ENCODE data around the gene PDPN. TPM values are rescaled to one million over a fixed set of nuclear protein-coding genes. Genes with fewer than 3 reads are reported as not detected.

PDPN gene
- total and polyA plus RNA-seq, 2 experiments from 2014 or later = 67.3 to 82.8 TPM

- Histone ChIP-seq H3K4me3 (no peak overlapping the region), H3K4me1 (ENCODE audit: insufficient read depth) (peaks cover 53% of the 10 kb centered on the region), H3K27ac (ENCODE audit: low read depth) (no peak overlapping the region), H2AFZ (no peak overlapping the region), H4K20me1 (replicated peaks; ENCODE audit: insufficient read depth) (peaks cover 31% of the 10 kb centered on the region), H3K9me2 (ENCODE audit: insufficient read depth) (no peaks in the 10 kb centered on the region), H3K4me2 (no peak overlapping the region), H3K27me3 (ENCODE audit: insufficient read depth) (no peaks in the 10 kb centered on the region), H3F3A (replicated peaks; ENCODE audit: low read depth) (peaks cover 7% of the 10 kb centered on the region; the same call in 1 of the 2 replicates), H3K79me2 (replicated peaks; ENCODE audit: insufficient read depth) (peaks cover 95% of the 10 kb centered on the region), H3K36me3 (ENCODE audit: insufficient read depth) (no peaks in the 10 kb centered on the region)
- H3K4me3 Mint-ChIP-seq = no peak overlapping the region
- H3K4me1 Mint-ChIP-seq = peaks cover 60% of the 10 kb centered on the region
- peaks cover 38% of the 10 kb centered on the region for H3K36me3 Mint-ChIP-seq (ENCODE audit: low read depth)
- H3K27me3 Mint-ChIP-seq (ENCODE audit: insufficient read depth, low read depth, poor library complexity) = peaks cover 4% of the 10 kb centered on the region
- ATAC-seq = no peak
- DNase-seq (ENCODE audit: low spot score) = no peak
- H3K9me3 Mint-ChIP-seq = no peaks in the 10 kb centered on the region
- peak overlapping the region; percentile 55; the same call in 1 of the 2 replicates for H3K27ac Mint-ChIP-seq
- no peak for TF ChIP-seq ZNF462 (CRISPR knock-in tag; IDR thresholded peaks at IDR 0.05)
- TF ChIP-seq EZH2 (IDR thresholded peaks at IDR 0.05; ENCODE audit: low read depth, unreplicated experiment) = no peak
- TF ChIP-seq ETS1 (IDR thresholded peaks at IDR 0.05) = no peak
- TF ChIP-seq NANOG (IDR thresholded peaks at IDR 0.05; ENCODE audit: borderline replicate concordance) = no peak
- no peak for TF ChIP-seq CTCF (conservative IDR thresholded peaks at IDR 0.05; ENCODE audit: low read depth in 2 of 2)
- no peak for TF ChIP-seq CREB1 (CRISPR knock-in tag; IDR thresholded peaks at IDR 0.05; ENCODE audit: low read depth)
- TF ChIP-seq JUNB (IDR thresholded peaks at IDR 0.05; ENCODE audit: unreplicated experiment) = no peak
- TF ChIP-seq STAT1 (IDR thresholded peaks at IDR 0.05; ENCODE audit: unreplicated experiment) = no peak
- TF ChIP-seq POLR2AphosphoS5 (IDR thresholded peaks at IDR 0.05; ENCODE audit: low read depth) = no peak
- no peak for TF ChIP-seq ZNF331 (CRISPR knock-in tag; IDR thresholded peaks at IDR 0.05; ENCODE audit: low read depth)
- TF ChIP-seq EZH2phosphoT487 (IDR thresholded peaks at IDR 0.05; ENCODE audit: unreplicated experiment) = no peak
- no peak for TF ChIP-seq ZNF114 (CRISPR knock-in tag; IDR thresholded peaks at IDR 0.05)
Observed at GRCh38 chr1:13588946-13589796, 5.5 kb downstream of the PDPN start.

Measured in GM23338 (cell line).